SHP77 (cell line): ENCODE measurements around the gene HSPH1.

Experiments
- DNase-seq, 2 experiments: peaks; one replicate each; lab custom pipeline; 2025; lab: John Stamatoyannopoulos, UW

The HSPH1 gene

GRCh38 chr13:31161557-31162150 is at the start of gene HSPH1:
HSPH1 (minus strand) TSS chr13:31161904; CDS start chr13:31161582, 322 bp downstream.
- DNase-seq: peak; percentile 95 to 97

- DNase-seq: no peak
Measured at GRCh38 chr13:31209841-31210210, 48.1 kb upstream of the HSPH1 start.

GRCh38 chr13:31209172-31209840 is 47.6 kb upstream of the HSPH1 start:
- DNase-seq: peak; percentile 70 to 75

GRCh38 chr13:31208559-31209122 is 46.9 kb upstream of the HSPH1 start:
- DNase-seq: no peak

GRCh38 chr13:31207661-31208552 is 46.2 kb upstream of the HSPH1 start:
- DNase-seq: no peak

- peak in 1 of 2 experiments; percentile 14 for DNase-seq
Measured at GRCh38 chr13:31204592-31204991, 42.9 kb upstream of the HSPH1 start.

- peak in 1 of 2 experiments; percentile 15 for DNase-seq
Measured at GRCh38 chr13:31201341-31202031, 39.8 kb upstream of the HSPH1 start.

GRCh38 chr13:31200637-31200971 is 38.9 kb upstream of the HSPH1 start:
- DNase-seq: peak; percentile 24 to 36

GRCh38 chr13:31199849-31200636 is 38.3 kb upstream of the HSPH1 start, which contains the start of gene B3GLCT:
B3GLCT (plus strand) TSS chr13:31199975; CDS start chr13:31200085, 110 bp downstream.
- DNase-seq: peak; percentile 44 to 75

GRCh38 chr13:31199527-31199848 is 37.8 kb upstream of the HSPH1 start:
- no peak for DNase-seq

- no peak for DNase-seq
Measured at GRCh38 chr13:31198519-31198918, 36.8 kb upstream of the HSPH1 start.

- DNase-seq: no peak
Measured at GRCh38 chr13:31196992-31197391, 35.3 kb upstream of the HSPH1 start.

GRCh38 chr13:31195616-31196015 is 33.9 kb upstream of the HSPH1 start:
- DNase-seq: no peak

- no peak for DNase-seq
Measured at GRCh38 chr13:31192306-31192705, 30.6 kb upstream of the HSPH1 start.

- no peak for DNase-seq
Measured at GRCh38 chr13:31191748-31192147, 30.0 kb upstream of the HSPH1 start.

- DNase-seq: no peak
Measured at GRCh38 chr13:31184981-31185645, 23.4 kb upstream of the HSPH1 start.

GRCh38 chr13:31184451-31184850 is 22.7 kb upstream of the HSPH1 start:
- no peak for DNase-seq

- no peak for DNase-seq
Measured at GRCh38 chr13:31182987-31183386, 21.3 kb upstream of the HSPH1 start.

GRCh38 chr13:31179754-31180153 is 18.1 kb upstream of the HSPH1 start:
- DNase-seq: no peak

- DNase-seq: no peak
Measured at GRCh38 chr13:31179241-31179640, 17.5 kb upstream of the HSPH1 start.
